Fibroblast of peridontal ligament (primary cell): ENCODE measurements around the gene TPST2.

Experiments
- DNase-seq: peaks from one replicate; pipeline ENCODE4 v3.0.0-alpha.2; 2010; ENCODE audit errors: extremely low read depth

The TPST2 gene

GRCh38 chr22:26610996-26611395, 21.1 kb upstream of the TPST2 start:
- no peak for DNase-seq

GRCh38 chr22:26610072-26610958, 20.4 kb upstream of the TPST2 start:
- peak; percentile 95 for DNase-seq

- no peak for DNase-seq
These were observed 19.4 kb upstream of the TPST2 start for GRCh38 chr22:26609287-26609686.

- no peak for DNase-seq
These were observed 18.2 kb upstream of the TPST2 start for GRCh38 chr22:26608129-26608528.

- DNase-seq: peak; percentile 65
These were observed 16.7 kb upstream of the TPST2 start for GRCh38 chr22:26606611-26607010.

GRCh38 chr22:26604368-26604767, 14.4 kb upstream of the TPST2 start:
- DNase-seq: no peak

GRCh38 chr22:26602127-26602526, 12.2 kb upstream of the TPST2 start:
- DNase-seq: no peak

GRCh38 chr22:26601726-26602125, 11.8 kb upstream of the TPST2 start:
- DNase-seq: no peak

- DNase-seq: no peak
These were observed 9.6 kb upstream of the TPST2 start for GRCh38 chr22:26599505-26599904.

GRCh38 chr22:26597480-26597879, 7.5 kb upstream of the TPST2 start:
- DNase-seq: no peak

- DNase-seq: no peak
These were observed 7.1 kb upstream of the TPST2 start for GRCh38 chr22:26597026-26597425.

- no peak for DNase-seq
These were observed 3.8 kb upstream of the TPST2 start for GRCh38 chr22:26593763-26594162.

GRCh38 chr22:26592421-26592891, 2.5 kb upstream of the TPST2 start:
- no peak for DNase-seq

- DNase-seq: no peak
These were observed 526 bp downstream of the TPST2 start for GRCh38 chr22:26589367-26589844.

- no peak for DNase-seq
These were observed 1.1 kb downstream of the TPST2 start for GRCh38 chr22:26588729-26589366.

- DNase-seq: peak; percentile 28
These were observed 1.8 kb downstream of the TPST2 start for GRCh38 chr22:26587991-26588613.

GRCh38 chr22:26586556-26587325, 3.2 kb downstream of the TPST2 start:
- DNase-seq: no peak

GRCh38 chr22:26585104-26585790, 4.7 kb downstream of the TPST2 start:
- DNase-seq: peak; percentile 66

GRCh38 chr22:26584010-26584409, 5.9 kb downstream of the TPST2 start:
- DNase-seq: no peak

- DNase-seq: no peak
These were observed 8.2 kb downstream of the TPST2 start for GRCh38 chr22:26581633-26582168.

GRCh38 chr22:26581026-26581425, 8.9 kb downstream of the TPST2 start:
- DNase-seq: no peak
